Upper lobe of right lung (tissue), 1 donor: ENCODE results near the gene SEL1L. TPM values are rescaled to one million over a fixed set of nuclear protein-coding genes. Genes with fewer than 3 reads are reported as not detected.
"Not testable (repeated sequence)": the region's sequence is repeated elsewhere in the genome, so short reads cannot be mapped to it uniquely, and the experiment has no call there.

Source experiments
- ATAC-seq: fragments of 200-7000 bp; cut with Tn5 transposase; one replicate; pipeline ENCODE4 v1.9.1; 2020; ENCODE audit warnings: mild to moderate bottlenecking, moderate library complexity
- DNase-seq: peaks from one replicate; pipeline ENCODE4 v3.0.0-alpha.2; 2020
- H3K27ac ChIP-seq: fragments of 200-600 bp; one replicate; pipeline ENCODE4 v1.8.0; 2022
- H3K27me3 ChIP-seq: fragments of 200-600 bp; one replicate; pipeline ENCODE4 v1.8.0; 2022; ENCODE audit warnings: mild to moderate bottlenecking
- H3K36me3 ChIP-seq: fragments of 200-600 bp; one replicate; pipeline ENCODE4 v1.8.0; 2022
- H3K4me1 ChIP-seq: fragments of 200-600 bp; one replicate; pipeline ENCODE4 v1.8.0; 2022
- H3K4me3 ChIP-seq: fragments of 200-600 bp; one replicate; pipeline ENCODE4 v1.8.0; 2022; ENCODE audit warnings: mild to moderate bottlenecking
- H3K9me3 ChIP-seq: fragments of 200-600 bp; one replicate; pipeline ENCODE4 v1.8.0; 2022
- CTCF ChIP-seq: fragments of 200-600 bp; IDR thresholded peaks from one replicate; pipeline ENCODE4 v1.8.0; 2022; ENCODE audit warnings: antibody characterized with exemption
- intact Hi-C: fragments of 100-400 bp; cut with DNase I; formaldehyde crosslinking; loops from one replicate; pipeline ENCODE4 v1.11.0; 2022
- total RNA-seq: library from RNA; stranded (reverse); fragmentation: NEBNext Ultra II Directional; extraction: Animal tissue kit (Norgen Biotek cat#: 25700); gene quantifications from one replicate; pipeline ENCODE4 v1.2.1, GENCODE V29; 2021
- donor health status: DM: no; HTN: yes; CAD: no; lungs with severe emphysema.

The SEL1L gene
- total RNA-seq, 1 donor from 2014 or later, result 108 TPM

GRCh38 chr14:81473456-81474147, 60.1 kb downstream of the SEL1L start:
- H3K27ac ChIP-seq, result no peak overlapping the region

GRCh38 chr14:81472096-81472800, 61.4 kb downstream of the SEL1L start:
- TF ChIP-seq CTCF, result no peak
- no peak overlapping the region for H3K4me3 ChIP-seq
- H3K27ac ChIP-seq, result no peak overlapping the region
- DNase-seq (no peak), ATAC-seq (no peak)
- H3K36me3 ChIP-seq, result peaks cover 38% of the 10 kb centered on the region
- H3K4me1 ChIP-seq, result no peaks in the 10 kb centered on the region
- intact Hi-C loops, result no loop called here
- H3K9me3 ChIP-seq, result no peaks in the 10 kb centered on the region
- H3K27me3 ChIP-seq, result no peaks in the 10 kb centered on the region

More at GRCh38 chr14:81473456-81474147, 60.1 kb downstream of the SEL1L start:
- H3K27me3 ChIP-seq, result no peaks in the 10 kb centered on the region
- H3K4me1 ChIP-seq, result no peaks in the 10 kb centered on the region
- H3K36me3 ChIP-seq, result peaks cover 52% of the 10 kb centered on the region
- intact Hi-C loops, result no loop called here
- H3K9me3 ChIP-seq, result no peaks in the 10 kb centered on the region
- no peak for ATAC-seq
- H3K4me3 ChIP-seq, result no peak overlapping the region
- DNase-seq, result no peak
- TF ChIP-seq CTCF, result no peak

- DNase-seq (no peak), ATAC-seq (no peak)
- TF ChIP-seq CTCF, result no peak
- intact Hi-C loops, result no loop called here
- H3K9me3 ChIP-seq, result no peaks in the 10 kb centered on the region
- no peak overlapping the region for H3K4me3 ChIP-seq
- no peak overlapping the region for H3K27ac ChIP-seq
- H3K27me3 ChIP-seq, result no peaks in the 10 kb centered on the region
- no peaks in the 10 kb centered on the region for H3K4me1 ChIP-seq
- H3K36me3 ChIP-seq, result peaks cover 28% of the 10 kb centered on the region
These were observed 62.6 kb downstream of the SEL1L start for GRCh38 chr14:81471062-81471461.

GRCh38 chr14:81470557-81470826, 63.2 kb downstream of the SEL1L start:
- H3K27me3 ChIP-seq, H3K4me3 ChIP-seq, ATAC-seq, H3K9me3 ChIP-seq, intact Hi-C loops, H3K27ac ChIP-seq, H3K4me1 ChIP-seq, DNase-seq: not testable (repeated sequence)
- peaks cover 22% of the 10 kb centered on the region for H3K36me3 ChIP-seq

- ATAC-seq, result no peak
These were observed 66.8 kb downstream of the SEL1L start for GRCh38 chr14:81466854-81467253.

More at GRCh38 chr14:81466854-81467253, 66.8 kb downstream of the SEL1L start:
- Histone ChIP-seq H3K36me3 (no peaks in the 10 kb centered on the region), H3K27me3 (no peaks in the 10 kb centered on the region), H3K9me3 (no peaks in the 10 kb centered on the region), H3K4me3 (no peak overlapping the region), H3K4me1 (no peaks in the 10 kb centered on the region), H3K27ac (no peak overlapping the region)
- TF ChIP-seq CTCF, result no peak
- DNase-seq, result no peak
- intact Hi-C loops, result no loop called here
